Cardiac fibroblast (primary cell): ENCODE results near the gene ZFYVE9.
A peak's percentile ranks its signal among the peaks of the same experiment; 100 is the strongest.

Experiments used
- DNase-seq, 2 donors: peaks; one replicate each; pipeline versions ENCODE4 v3.0.0 to v3.0.0-alpha.2; 2010; ENCODE audit warnings: low read depth in 2 of 2
- H3K4me3 ChIP-seq, 2 donors: replicated peaks in 1 of 2; 1 replicate in 1 of 2; 2 replicates in 1 of 2; pipeline ENCODE4 v1.5.1; 2011; ENCODE audit warnings: low read depth in 2 of 2, low read length in 2 of 2, mild to moderate bottlenecking in 2 of 2, moderate library complexity in 1 of 2
- CTCF ChIP-seq: IDR thresholded peaks from one replicate; pipeline ENCODE4 v1.5.1; 2011; ENCODE audit warnings: low read depth, mild to moderate bottlenecking, low read length, inconsistent platforms

Gene ZFYVE9

GRCh38 chr1:52119301-52120079 lies 22.4 kb upstream of the ZFYVE9 start:
- no peak for TF ChIP-seq CTCF
- H3K4me3 ChIP-seq, result no peak overlapping the region
- no peak for DNase-seq

GRCh38 chr1:52122384-52122783 lies 19.5 kb upstream of the ZFYVE9 start:
- H3K4me3 ChIP-seq, result no peak overlapping the region
- no peak for DNase-seq
- TF ChIP-seq CTCF, result no peak

- no peak overlapping the region for H3K4me3 ChIP-seq
- DNase-seq, result no peak
- TF ChIP-seq CTCF, result no peak
Observed at GRCh38 chr1:52123622-52124021, 18.3 kb upstream of the ZFYVE9 start.

GRCh38 chr1:52125736-52126359 lies 16.0 kb upstream of the ZFYVE9 start:
- no peak for DNase-seq
- no peak overlapping the region for H3K4me3 ChIP-seq
- TF ChIP-seq CTCF, result no peak

- DNase-seq, result peak; percentile 85 to 86
- TF ChIP-seq CTCF, result peak; percentile 86
- no peak overlapping the region for H3K4me3 ChIP-seq
Observed at GRCh38 chr1:52127181-52128180, 14.4 kb upstream of the ZFYVE9 start.

GRCh38 chr1:52139817-52140540 lies 1.9 kb upstream of the ZFYVE9 start:
- DNase-seq, result peak; percentile 90 to 95
- no peak overlapping the region for H3K4me3 ChIP-seq
- TF ChIP-seq CTCF, result no peak
